ENCODE data around the gene PCED1B.
"Not testable (repeated sequence)": the region's sequence is repeated elsewhere in the genome, so short reads cannot be mapped to it uniquely, and the experiment has no call there.

Gene PCED1B

DNA sequence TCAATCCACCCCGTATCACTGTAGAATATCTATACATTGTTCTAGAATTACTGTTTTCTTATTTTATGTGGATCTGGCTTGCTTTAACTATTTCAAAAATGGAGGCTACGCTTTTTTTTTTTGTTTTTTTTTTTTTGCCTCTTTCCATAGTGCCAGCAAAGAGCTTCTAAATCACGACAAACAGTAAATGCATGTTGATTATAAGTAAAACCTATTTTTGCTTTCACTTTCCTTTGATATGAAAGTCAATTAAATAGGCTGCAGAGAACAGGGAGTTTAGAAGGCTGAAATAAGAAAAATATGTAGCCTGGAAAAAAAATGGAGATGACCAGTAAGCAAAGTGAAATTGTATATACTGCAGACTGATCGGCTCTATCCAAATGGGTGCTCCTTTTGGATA, 112.6 kb downstream of the PCED1B start:
- H3K9me3 Mint-ChIP-seq: no peaks in the 10 kb centered on the region
- no peaks in the 10 kb centered on the region for H3K36me3 Mint-ChIP-seq (ENCODE audit: low read depth)
- H3K4me3 Mint-ChIP-seq: no peak overlapping the region
- no peak overlapping the region for H3K27ac Mint-ChIP-seq
- no peaks in the 10 kb centered on the region for H3K27me3 Mint-ChIP-seq
- H3K4me1 Mint-ChIP-seq (ENCODE audit: low read depth): peaks cover 66% of the 10 kb centered on the region
- intact Hi-C loops (cut with micrococcal nuclease): no loop called here

DNA sequence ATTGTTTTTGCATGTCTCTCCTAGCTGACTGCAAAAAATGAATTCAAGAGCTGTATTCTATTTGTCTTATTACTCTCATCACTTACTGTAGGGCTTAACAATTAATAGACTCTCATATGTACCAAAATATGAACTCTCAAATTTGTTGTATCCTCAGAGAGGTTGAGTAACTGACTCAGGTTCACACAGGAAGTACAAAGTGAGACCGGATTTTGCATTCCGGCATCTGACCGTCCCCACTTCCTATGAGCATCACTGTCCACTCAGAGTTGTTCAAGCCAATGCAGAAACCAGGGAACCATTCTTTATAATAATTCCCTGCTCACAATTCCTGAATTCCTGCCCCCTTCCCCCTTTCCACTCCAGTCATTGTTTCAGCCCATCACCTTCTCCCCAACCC, 113.6 kb downstream of the PCED1B start:
- peaks cover 61% of the 10 kb centered on the region for H3K4me1 Mint-ChIP-seq (ENCODE audit: low read depth)
- intact Hi-C loops (cut with micrococcal nuclease): no loop called here
- no peak overlapping the region for H3K27ac Mint-ChIP-seq
- no peaks in the 10 kb centered on the region for H3K27me3 Mint-ChIP-seq
- H3K36me3 Mint-ChIP-seq (ENCODE audit: low read depth): no peaks in the 10 kb centered on the region
- no peak overlapping the region for H3K4me3 Mint-ChIP-seq
- no peaks in the 10 kb centered on the region for H3K9me3 Mint-ChIP-seq

DNA sequence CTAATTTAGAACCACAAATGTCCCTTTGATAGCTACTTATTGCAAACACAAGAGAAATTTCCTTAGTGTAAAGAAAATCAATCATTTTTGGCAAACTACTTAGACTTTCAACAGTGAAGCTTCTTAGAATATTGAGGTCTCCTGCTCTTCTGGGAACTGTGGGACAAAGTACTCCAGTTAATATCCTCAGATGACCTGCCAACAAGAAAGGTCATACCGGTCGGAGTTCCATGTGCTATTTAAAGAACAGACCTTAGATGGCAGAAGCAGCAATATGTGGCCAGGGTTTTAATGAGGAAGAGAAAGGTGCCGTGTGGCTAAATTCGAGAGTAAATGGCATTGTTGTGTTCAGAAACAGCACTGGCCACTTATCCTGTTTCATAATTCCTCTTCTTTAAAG, 115.1 kb downstream of the PCED1B start:
- intact Hi-C loops (cut with micrococcal nuclease): no loop called here
- H3K9me3 Mint-ChIP-seq: no peaks in the 10 kb centered on the region
- H3K4me3 Mint-ChIP-seq: no peak overlapping the region
- H3K4me1 Mint-ChIP-seq (ENCODE audit: low read depth): peaks cover 46% of the 10 kb centered on the region
- H3K36me3 Mint-ChIP-seq (ENCODE audit: low read depth): no peaks in the 10 kb centered on the region
- H3K27me3 Mint-ChIP-seq: no peaks in the 10 kb centered on the region
- peak overlapping the region; percentile 61 for H3K27ac Mint-ChIP-seq

GRCh38 chr12:47200446-47200845, 121.0 kb downstream of the PCED1B start:
- Mint-ChIP-seq H3K4me3 (no peak overlapping the region), H3K27ac (no peak overlapping the region), H3K27me3 (no peaks in the 10 kb centered on the region), H3K36me3 (ENCODE audit: low read depth) (peaks cover 9% of the 10 kb centered on the region), H3K4me1 (ENCODE audit: low read depth) (peaks cover 2% of the 10 kb centered on the region), H3K9me3 (no peaks in the 10 kb centered on the region)
- intact Hi-C loops (cut with micrococcal nuclease): no loop called here

- H3K27me3 Mint-ChIP-seq; intact Hi-C loops (cut with micrococcal nuclease); H3K4me1 Mint-ChIP-seq (ENCODE audit: low read depth); H3K27ac Mint-ChIP-seq; H3K4me3 Mint-ChIP-seq; H3K9me3 Mint-ChIP-seq: not testable (repeated sequence)
- H3K36me3 Mint-ChIP-seq (ENCODE audit: low read depth): peaks cover 14% of the 10 kb centered on the region
Observed at GRCh38 chr12:47201190-47201589, 121.8 kb downstream of the PCED1B start.

GRCh38 chr12:47202176-47202575, 122.8 kb downstream of the PCED1B start:
- peaks cover 14% of the 10 kb centered on the region for H3K36me3 Mint-ChIP-seq (ENCODE audit: low read depth)
- no peaks in the 10 kb centered on the region for H3K27me3 Mint-ChIP-seq
- H3K4me1 Mint-ChIP-seq (ENCODE audit: low read depth): peaks cover 19% of the 10 kb centered on the region
- H3K4me3 Mint-ChIP-seq: no peak overlapping the region
- no peaks in the 10 kb centered on the region for H3K9me3 Mint-ChIP-seq
- intact Hi-C loops (cut with micrococcal nuclease): no loop called here
- no peak overlapping the region for H3K27ac Mint-ChIP-seq

- Mint-ChIP-seq H3K4me3 (no peak overlapping the region), H3K27ac (peak overlapping the region; percentile 57), H3K9me3 (no peaks in the 10 kb centered on the region), H3K4me1 (ENCODE audit: low read depth) (peaks cover 45% of the 10 kb centered on the region), H3K36me3 (ENCODE audit: low read depth) (peaks cover 20% of the 10 kb centered on the region), H3K27me3 (no peaks in the 10 kb centered on the region)
- intact Hi-C loops (cut with micrococcal nuclease): no loop called here
Observed at GRCh38 chr12:47205532-47206449, 126.4 kb downstream of the PCED1B start.

GRCh38 chr12:47206450-47207339, 127.3 kb downstream of the PCED1B start:
- intact Hi-C loops (cut with micrococcal nuclease): no loop called here
- Mint-ChIP-seq H3K4me1 (ENCODE audit: low read depth) (peaks cover 45% of the 10 kb centered on the region), H3K27me3 (no peaks in the 10 kb centered on the region), H3K9me3 (no peaks in the 10 kb centered on the region), H3K36me3 (ENCODE audit: low read depth) (peaks cover 20% of the 10 kb centered on the region), H3K4me3 (no peak overlapping the region), H3K27ac (peak overlapping the region; percentile 57)

DNA sequence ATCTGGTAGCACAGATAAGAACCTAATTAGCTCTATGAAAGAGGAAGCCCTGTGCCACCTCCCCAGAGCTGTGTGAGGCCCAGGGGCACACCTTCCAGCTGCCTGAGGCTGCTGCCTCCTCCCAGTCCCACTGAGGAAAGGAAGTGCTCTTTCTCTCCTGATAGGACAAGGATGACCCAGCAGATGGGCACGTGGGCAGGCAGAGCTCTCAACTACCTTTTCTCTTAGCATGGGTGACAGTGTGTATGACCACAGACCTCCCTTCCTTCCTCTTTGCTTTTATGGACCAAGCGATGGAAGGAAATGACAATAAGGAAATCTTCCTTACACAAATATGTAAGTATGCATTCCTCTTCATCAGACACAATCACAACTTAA, 127.9 kb downstream of the PCED1B start:
- no peak overlapping the region for H3K4me3 Mint-ChIP-seq
- no peaks in the 10 kb centered on the region for H3K9me3 Mint-ChIP-seq
- H3K36me3 Mint-ChIP-seq (ENCODE audit: low read depth): peaks cover 20% of the 10 kb centered on the region

GRCh38 chr12:47207829-47208248, 128.4 kb downstream of the PCED1B start:
- peaks cover 52% of the 10 kb centered on the region for H3K4me1 Mint-ChIP-seq (ENCODE audit: low read depth)
- H3K9me3 Mint-ChIP-seq: no peaks in the 10 kb centered on the region
- no peaks in the 10 kb centered on the region for H3K27me3 Mint-ChIP-seq
- intact Hi-C loops (cut with micrococcal nuclease): no loop called here
- H3K36me3 Mint-ChIP-seq (ENCODE audit: low read depth): peaks cover 20% of the 10 kb centered on the region
- peak overlapping the region; percentile 57 for H3K27ac Mint-ChIP-seq
- H3K4me3 Mint-ChIP-seq: no peak overlapping the region

More for the DNA sequence above, 127.9 kb downstream of the PCED1B start:
- intact Hi-C loops (cut with micrococcal nuclease): no loop called here
- H3K27ac Mint-ChIP-seq: peak overlapping the region; percentile 57
- no peaks in the 10 kb centered on the region for H3K27me3 Mint-ChIP-seq
- H3K4me1 Mint-ChIP-seq (ENCODE audit: low read depth): peaks cover 51% of the 10 kb centered on the region

- intact Hi-C loops (cut with micrococcal nuclease): no loop called here
- H3K9me3 Mint-ChIP-seq: no peaks in the 10 kb centered on the region
- H3K4me3 Mint-ChIP-seq: no peak overlapping the region
Observed at GRCh38 chr12:47209014-47209413, 129.6 kb downstream of the PCED1B start.

DNA sequence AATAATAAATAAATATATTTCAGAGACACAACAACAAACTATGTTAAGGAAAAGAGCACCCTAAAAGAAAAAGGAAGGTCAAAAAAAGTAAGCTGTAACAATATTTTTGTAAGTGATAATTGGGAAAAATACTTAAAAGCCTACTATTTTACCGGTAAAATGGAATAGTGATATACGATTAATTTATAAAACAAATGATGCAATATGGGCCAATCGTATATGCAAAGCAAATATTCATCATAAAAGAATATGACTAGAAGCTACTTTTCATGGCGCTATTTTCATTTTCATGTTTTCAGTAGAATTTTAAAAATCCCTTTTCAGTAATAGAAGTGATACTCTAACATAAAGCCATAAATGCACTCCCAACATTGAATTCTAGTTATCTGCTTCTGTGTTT, 131.4 kb downstream of the PCED1B start:
- no peak overlapping the region for H3K4me3 Mint-ChIP-seq
- intact Hi-C loops (cut with micrococcal nuclease): no loop called here
- H3K9me3 Mint-ChIP-seq: no peaks in the 10 kb centered on the region
- no peak overlapping the region for H3K27ac Mint-ChIP-seq
- H3K27me3 Mint-ChIP-seq: no peaks in the 10 kb centered on the region
- H3K4me1 Mint-ChIP-seq (ENCODE audit: low read depth): peaks cover 58% of the 10 kb centered on the region
- H3K36me3 Mint-ChIP-seq (ENCODE audit: low read depth): peaks cover 8% of the 10 kb centered on the region

More at GRCh38 chr12:47209014-47209413, 129.6 kb downstream of the PCED1B start:
- Mint-ChIP-seq H3K36me3 (ENCODE audit: low read depth) (peaks cover 20% of the 10 kb centered on the region), H3K4me1 (ENCODE audit: low read depth) (peaks cover 52% of the 10 kb centered on the region), H3K27ac (no peak overlapping the region), H3K27me3 (no peaks in the 10 kb centered on the region)

- intact Hi-C loops (cut with micrococcal nuclease): no loop called here
- H3K36me3 Mint-ChIP-seq (ENCODE audit: low read depth): peaks cover 6% of the 10 kb centered on the region
- H3K4me3 Mint-ChIP-seq: no peak overlapping the region
- H3K4me1 Mint-ChIP-seq (ENCODE audit: low read depth): peaks cover 56% of the 10 kb centered on the region
- H3K27me3 Mint-ChIP-seq: no peaks in the 10 kb centered on the region
- H3K9me3 Mint-ChIP-seq: no peaks in the 10 kb centered on the region
- H3K27ac Mint-ChIP-seq: no peak overlapping the region
Observed at GRCh38 chr12:47212701-47213039, 133.2 kb downstream of the PCED1B start.

DNA sequence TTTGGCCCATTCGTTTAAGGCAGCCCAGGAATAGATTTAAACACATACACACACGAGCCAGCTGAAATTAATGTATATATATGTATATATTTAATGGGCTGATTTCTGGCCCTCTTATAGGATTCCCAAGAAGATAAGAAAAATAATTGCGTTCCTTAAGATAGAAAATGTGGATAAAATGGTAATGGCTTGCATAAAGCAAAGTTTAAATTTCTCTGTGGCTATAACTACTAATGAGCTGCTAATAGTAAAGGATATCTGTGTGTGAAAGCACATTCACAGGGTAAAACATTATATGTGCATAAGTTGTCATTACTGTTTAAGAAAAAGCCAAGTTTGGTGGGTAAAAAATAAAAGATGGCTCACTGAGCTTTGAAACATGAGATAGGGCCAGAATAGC, 134.0 kb downstream of the PCED1B start:
- Mint-ChIP-seq H3K4me3 (no peak overlapping the region), H3K27me3 (no peaks in the 10 kb centered on the region), H3K9me3 (no peaks in the 10 kb centered on the region), H3K4me1 (ENCODE audit: low read depth) (peaks cover 56% of the 10 kb centered on the region), H3K27ac (no peak overlapping the region), H3K36me3 (ENCODE audit: low read depth) (peaks cover 6% of the 10 kb centered on the region)
- intact Hi-C loops (cut with micrococcal nuclease): no loop called here

Measured in dendritic cell treated with granulocyte-macrophage colony-stimulating factor and Interleukin-4, amounts not matched to agents 40 ng/mL and 50 ng/mL, for 4 days (primary cell).